ENCODE measurements around the gene SREBF2. TPM values are rescaled to one million over a fixed set of nuclear protein-coding genes. Genes with fewer than 3 reads are reported as not detected.

The SREBF2 gene
- total RNA-seq, 4 donors from 2014 or later, result 91.1 to 122 (median 96.2) TPM

GRCh38 chr22:41902016-41902415, 69.1 kb downstream of the SREBF2 start:
- H3K4me3 ChIP-seq (ENCODE audit: low read depth, poor library complexity, severe bottlenecking), result no peak overlapping the region
- 95% methylated on average over 7 of the region's 7 CpGs for WGBS, 2 donors
- TF ChIP-seq, protein P1, sequence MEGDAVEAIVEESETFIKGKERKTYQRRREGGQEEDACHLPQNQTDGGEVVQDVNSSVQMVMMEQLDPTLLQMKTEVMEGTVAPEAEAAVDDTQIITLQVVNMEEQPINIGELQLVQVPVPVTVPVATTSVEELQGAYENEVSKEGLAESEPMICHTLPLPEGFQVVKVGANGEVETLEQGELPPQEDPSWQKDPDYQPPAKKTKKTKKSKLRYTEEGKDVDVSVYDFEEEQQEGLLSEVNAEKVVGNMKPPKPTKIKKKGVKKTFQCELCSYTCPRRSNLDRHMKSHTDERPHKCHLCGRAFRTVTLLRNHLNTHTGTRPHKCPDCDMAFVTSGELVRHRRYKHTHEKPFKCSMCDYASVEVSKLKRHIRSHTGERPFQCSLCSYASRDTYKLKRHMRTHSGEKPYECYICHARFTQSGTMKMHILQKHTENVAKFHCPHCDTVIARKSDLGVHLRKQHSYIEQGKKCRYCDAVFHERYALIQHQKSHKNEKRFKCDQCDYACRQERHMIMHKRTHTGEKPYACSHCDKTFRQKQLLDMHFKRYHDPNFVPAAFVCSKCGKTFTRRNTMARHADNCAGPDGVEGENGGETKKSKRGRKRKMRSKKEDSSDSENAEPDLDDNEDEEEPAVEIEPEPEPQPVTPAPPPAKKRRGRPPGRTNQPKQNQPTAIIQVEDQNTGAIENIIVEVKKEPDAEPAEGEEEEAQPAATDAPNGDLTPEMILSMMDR (IDR thresholded peaks at IDR 0.05), result no peak
- TF ChIP-seq POLR2A (IDR thresholded peaks at IDR 0.05), result no peak
- no peak for DNase-seq (ENCODE audit: low spot score in 2 of 2)
- intact Hi-C loops (cut with DNase I; ENCODE audit: low total_unique reads), result no loop called here

DNA sequence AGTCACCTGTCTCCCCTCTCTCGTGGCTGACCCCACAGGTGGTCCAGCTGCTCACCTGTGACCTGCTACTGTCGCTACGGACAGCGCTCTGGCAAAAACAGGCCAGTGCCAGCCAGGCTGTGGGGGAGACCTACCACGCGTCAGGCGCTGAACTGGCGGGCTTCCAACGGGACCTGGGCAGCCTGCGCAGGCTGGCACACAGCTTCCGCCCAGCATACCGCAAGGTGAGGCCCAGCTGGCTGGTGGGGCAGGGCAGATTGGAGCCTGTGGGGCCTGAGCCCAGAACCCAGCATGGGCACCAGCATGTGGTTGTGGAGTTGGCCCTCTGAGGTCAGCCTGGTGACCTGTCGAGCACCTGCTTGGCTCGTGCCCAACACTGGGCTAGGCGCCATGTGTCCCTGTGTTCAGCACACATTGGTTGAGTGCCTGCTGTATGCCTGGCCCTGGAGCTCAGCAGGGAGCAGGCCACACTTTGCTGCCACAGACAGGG, 70.1 kb downstream of the SREBF2 start:
- no peak for TF ChIP-seq POLR2A (IDR thresholded peaks at IDR 0.05)
- TF ChIP-seq, protein P1 (IDR thresholded peaks at IDR 0.05), result no peak
- no peak overlapping the region for H3K4me3 ChIP-seq (ENCODE audit: low read depth, poor library complexity, severe bottlenecking)
- WGBS, 2 donors, result 78 to 85% methylated on average over 15 of the region's 15 CpGs
- DNase-seq (ENCODE audit: low spot score in 2 of 2), result no peak
- intact Hi-C loops (cut with DNase I; ENCODE audit: low total_unique reads), result no loop called here

DNA sequence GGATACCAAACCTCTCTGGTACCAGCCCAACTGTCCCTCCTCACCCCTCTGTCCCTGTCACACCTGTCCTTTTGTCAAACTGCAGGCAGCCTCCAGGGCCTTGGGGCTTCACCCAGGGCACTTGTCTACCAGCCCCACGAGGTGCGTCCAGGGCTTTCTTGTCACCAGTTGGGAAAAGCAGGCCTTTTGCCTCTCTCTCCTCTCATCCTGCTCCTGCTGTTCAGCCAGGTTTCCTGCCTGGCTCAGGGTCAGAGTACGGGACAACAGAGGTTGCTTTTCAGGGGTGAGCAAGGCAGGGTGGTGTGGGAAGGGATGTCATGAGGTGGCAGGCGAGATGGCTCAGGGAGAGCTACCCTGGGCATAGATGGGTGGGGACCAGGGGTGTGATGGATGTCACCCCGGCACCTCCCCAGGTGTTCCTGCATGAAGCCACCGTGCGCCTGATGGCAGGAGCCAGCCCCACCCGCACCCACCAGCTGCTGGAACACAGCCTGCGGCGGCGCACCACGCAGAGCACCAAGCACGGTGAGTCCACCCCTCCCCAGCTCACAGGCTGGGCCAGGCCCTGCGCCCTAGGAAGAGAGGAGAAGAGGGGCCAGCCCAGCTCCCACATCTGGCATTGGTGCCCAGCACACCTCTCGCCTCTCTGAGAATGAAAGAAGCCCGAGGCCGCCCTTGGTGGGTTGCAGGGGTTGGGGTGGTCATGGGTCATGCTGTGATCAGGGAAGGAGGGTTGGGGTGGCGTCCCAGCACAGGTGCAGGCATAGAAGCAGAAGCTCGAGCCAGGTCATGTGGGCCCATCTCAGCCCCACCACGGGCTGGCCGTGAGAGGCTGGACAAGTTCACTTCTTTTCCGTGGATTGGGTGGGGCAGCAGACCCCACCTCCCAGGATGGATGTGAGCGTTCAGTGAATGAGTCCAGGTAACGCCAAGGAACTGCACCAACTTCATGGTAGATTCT, 71.8 kb downstream of the SREBF2 start:
- DNase-seq (ENCODE audit: low spot score in 2 of 2), result no peak
- H3K4me3 ChIP-seq (ENCODE audit: low read depth, poor library complexity, severe bottlenecking), result no peak overlapping the region
- TF ChIP-seq, protein P1 (IDR thresholded peaks at IDR 0.05), result no peak
- TF ChIP-seq POLR2A (IDR thresholded peaks at IDR 0.05), result no peak
- 87 to 88% methylated on average over 16 to 24 of the region's 24 CpGs for WGBS, 2 donors
- intact Hi-C loops (cut with DNase I; ENCODE audit: low total_unique reads), result no loop called here

DNA sequence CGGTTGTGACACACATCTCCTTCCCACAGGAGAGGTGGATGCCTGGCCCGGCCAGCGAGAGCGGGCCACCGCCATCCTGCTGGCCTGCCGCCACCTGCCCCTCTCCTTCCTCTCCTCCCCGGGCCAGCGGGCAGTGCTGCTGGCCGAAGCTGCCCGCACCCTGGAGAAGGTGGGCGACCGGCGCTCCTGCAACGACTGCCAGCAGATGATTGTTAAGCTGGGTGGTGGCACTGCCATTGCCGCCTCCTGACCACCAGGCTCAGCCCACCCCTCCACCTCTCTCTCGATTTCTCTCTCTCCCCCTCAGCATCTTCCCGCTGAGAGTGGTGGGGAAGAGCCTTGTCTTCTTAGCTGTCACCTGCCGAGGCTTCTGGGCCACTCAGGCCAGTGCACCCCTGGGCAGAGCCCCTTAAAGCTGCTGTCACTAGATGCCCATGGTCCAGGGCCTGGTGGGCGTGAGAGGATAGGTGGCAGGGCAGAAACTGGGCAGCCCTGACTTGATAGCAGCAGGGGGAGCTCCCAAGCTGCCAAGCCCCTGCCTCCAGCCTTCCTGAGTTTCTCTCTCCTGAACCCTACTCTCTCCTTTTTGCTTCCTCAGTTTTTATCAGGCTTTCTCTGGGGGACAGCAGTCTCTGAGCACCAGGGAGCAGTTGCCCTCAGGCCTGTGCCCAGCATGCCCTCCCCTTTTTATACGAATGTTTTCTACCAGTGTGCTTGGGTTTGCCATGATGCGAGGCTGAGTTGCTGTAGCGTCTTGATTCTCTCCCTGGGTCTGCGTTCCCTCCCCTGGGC, 72.7 kb downstream of the SREBF2 start:
- no peak overlapping the region for H3K4me3 ChIP-seq (ENCODE audit: low read depth, poor library complexity, severe bottlenecking)
- 89 to 92% methylated on average over 16 to 23 of the region's 23 CpGs for WGBS, 2 donors
- no peak for DNase-seq (ENCODE audit: low spot score in 2 of 2)
- TF ChIP-seq, protein P1 (IDR thresholded peaks at IDR 0.05), result no peak
- no peak for TF ChIP-seq POLR2A (IDR thresholded peaks at IDR 0.05)
- intact Hi-C loops (cut with DNase I; ENCODE audit: low total_unique reads), result no loop called here

DNA sequence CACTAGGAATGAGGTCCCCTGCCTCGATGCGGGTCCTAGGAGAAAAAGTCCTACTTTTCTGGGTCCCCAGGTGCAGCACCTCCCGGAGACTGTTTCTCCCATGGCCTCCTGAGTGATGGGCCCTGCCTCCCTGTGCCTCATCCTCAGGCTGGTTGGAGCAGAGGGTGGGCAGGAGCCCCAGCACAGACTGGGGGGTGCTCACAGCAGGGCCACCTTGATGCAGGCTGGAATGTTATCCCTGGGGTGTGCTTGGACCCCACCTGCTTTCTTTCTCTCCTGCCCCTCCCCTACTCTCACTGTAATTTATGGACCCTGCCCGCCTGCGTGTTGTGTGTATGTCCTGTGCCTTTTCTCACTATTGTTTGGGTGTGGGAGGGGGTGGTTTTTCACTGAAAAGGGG, 73.9 kb downstream of the SREBF2 start:
- intact Hi-C loops (cut with DNase I; ENCODE audit: low total_unique reads), result no loop called here
- no peak for DNase-seq (ENCODE audit: low spot score in 2 of 2)
- no peak overlapping the region for H3K4me3 ChIP-seq (ENCODE audit: low read depth, poor library complexity, severe bottlenecking)
- no peak for TF ChIP-seq POLR2A (IDR thresholded peaks at IDR 0.05)
- TF ChIP-seq, protein P1 (IDR thresholded peaks at IDR 0.05), result no peak
- WGBS, 2 donors, result 93 to 94% methylated on average over 5 of the region's 5 CpGs

All from lower leg skin (tissue), 4 donors.